IPS-NIHi11 (cell line): ENCODE results near the gene ATP2B2.
A peak's percentile ranks its signal among the peaks of the same experiment; 100 is the strongest.

Experiments
- DNase-seq: peaks from one replicate; pipeline ENCODE4 v3.0.0; 2012; ENCODE audit warnings: mixed read lengths, low spot score

Gene ATP2B2

GRCh38 chr3:10328460-10329071 is 176.8 kb downstream of the ATP2B2 start:
- no peak for DNase-seq

- DNase-seq, result no peak
These were observed 177.8 kb downstream of the ATP2B2 start for GRCh38 chr3:10327592-10327991.

- DNase-seq, result peak; percentile 59
These were observed 183.1 kb downstream of the ATP2B2 start for GRCh38 chr3:10322352-10322710.

GRCh38 chr3:10321630-10322351 is 183.6 kb downstream of the ATP2B2 start:
- no peak for DNase-seq

- no peak for DNase-seq
These were observed 185.1 kb downstream of the ATP2B2 start for GRCh38 chr3:10320320-10320677.

- DNase-seq, result no peak
These were observed 185.6 kb downstream of the ATP2B2 start for GRCh38 chr3:10319804-10320203.

DNA sequence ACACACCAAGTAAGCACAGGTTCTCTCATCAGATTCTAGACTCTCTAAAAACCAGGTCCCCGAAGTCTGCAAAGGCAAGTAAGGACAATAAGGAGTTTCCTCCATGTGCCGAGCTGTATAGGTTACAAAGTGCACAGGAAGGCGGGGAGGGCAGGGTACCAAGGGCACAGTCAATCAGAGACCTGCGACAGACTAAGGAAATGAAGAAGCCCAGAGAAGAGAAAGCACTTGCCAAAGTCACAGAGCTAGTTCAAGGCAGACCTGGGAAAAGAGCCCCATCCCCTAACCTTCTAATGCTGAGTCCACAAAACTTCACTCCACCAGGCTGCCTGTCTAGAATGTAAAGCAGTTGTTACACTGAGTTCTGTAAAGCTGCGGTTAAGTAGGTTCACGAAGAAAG is 186.1 kb downstream of the ATP2B2 start:
- DNase-seq, result no peak

- no peak for DNase-seq
These were observed 187.4 kb downstream of the ATP2B2 start for GRCh38 chr3:10317961-10318350.

GRCh38 chr3:10317311-10317960 is 187.9 kb downstream of the ATP2B2 start:
- DNase-seq, result no peak

DNA sequence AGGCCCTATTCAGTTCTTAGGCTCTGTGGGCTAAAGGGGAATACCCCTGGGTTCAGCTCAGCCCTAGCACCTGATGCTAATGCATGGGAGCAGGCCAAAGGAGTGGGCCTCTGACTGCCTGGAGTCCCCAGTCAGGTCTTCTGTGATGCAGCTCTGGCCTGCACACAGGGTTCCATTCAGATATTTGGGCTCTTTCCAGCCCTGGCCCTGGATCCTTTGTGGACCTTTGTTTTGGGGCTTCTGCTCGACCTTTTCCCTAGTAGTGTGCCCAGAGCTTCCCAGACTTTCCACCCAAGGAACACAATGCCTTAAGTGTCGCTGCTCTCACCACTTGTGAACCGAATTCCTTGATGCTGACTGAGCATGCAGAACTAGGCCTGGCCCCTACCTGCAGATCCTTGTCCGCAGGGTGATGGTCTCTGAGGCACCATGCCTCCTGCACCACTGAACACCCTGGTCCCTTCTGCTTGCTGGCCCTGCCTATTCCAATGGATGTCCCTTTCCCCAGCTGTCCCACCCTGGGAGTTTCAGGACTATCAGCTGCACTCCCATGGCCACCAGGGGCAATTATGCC is 189.5 kb downstream of the ATP2B2 start:
- no peak for DNase-seq

DNA sequence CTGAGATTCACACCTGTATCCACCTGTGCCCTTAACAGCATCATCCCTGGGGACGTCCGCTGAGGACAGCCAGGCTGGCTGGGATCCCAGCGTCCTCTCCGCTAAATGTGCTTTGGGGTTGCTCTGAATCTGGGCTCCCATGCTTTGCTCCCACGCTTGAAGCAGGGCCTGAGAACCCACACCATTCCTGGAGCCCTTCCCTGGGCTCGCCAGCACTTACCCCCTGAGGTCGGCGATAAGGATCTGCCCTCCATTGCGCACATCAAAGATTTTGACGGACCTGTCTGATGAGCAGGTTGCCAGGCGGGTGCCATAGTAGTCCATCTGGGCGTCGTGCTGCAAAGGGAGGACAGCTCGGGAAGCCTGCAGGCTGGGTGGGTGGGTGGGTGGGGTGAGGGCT is 190.3 kb downstream of the ATP2B2 start:
- no peak for DNase-seq

GRCh38 chr3:10312861-10313260 is 192.5 kb downstream of the ATP2B2 start:
- DNase-seq, result no peak

GRCh38 chr3:10312391-10312790 is 193.0 kb downstream of the ATP2B2 start:
- DNase-seq, result no peak

DNA sequence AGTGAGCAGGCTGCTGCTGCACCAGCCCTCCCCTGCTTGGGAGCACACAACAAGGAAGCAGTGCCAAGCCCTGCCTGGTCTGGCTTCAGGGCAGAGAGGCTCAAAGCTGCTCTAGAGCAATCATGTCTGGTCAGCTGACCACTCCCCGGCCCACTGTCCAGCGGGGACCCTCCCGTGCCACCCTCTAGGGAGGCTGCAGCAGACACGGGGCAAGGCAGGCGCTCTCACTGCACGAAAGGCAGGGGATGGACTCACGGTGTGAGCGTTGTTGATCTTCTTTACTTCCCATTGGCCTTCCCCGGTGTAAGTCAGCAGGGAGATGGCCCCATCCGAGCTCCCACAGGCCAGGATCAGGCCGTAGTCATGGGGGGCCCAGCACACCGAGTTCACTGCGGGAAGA is 193.7 kb downstream of the ATP2B2 start:
- DNase-seq, result no peak

GRCh38 chr3:10310578-10310977 is 194.8 kb downstream of the ATP2B2 start:
- no peak for DNase-seq

DNA sequence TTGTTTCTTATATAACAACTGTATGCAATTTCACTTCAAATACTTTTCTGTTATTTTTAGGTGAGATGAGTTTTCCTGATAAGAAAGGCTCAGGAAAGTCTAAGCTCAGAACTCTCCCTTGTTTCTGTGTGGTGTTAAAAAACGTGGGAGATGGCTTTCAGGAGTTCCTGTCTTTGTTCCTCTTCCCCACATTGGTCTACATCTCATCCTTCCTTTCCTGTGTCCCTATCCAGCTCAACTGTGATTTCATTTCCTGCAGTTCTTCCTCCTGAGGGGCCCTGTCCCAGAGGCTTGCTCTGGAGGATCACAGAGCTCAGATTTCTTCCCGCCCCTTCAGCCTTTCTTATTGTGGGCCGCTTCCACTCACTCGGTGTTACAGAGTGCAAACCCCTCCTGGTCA is 195.7 kb downstream of the ATP2B2 start:
- DNase-seq, result no peak

DNA sequence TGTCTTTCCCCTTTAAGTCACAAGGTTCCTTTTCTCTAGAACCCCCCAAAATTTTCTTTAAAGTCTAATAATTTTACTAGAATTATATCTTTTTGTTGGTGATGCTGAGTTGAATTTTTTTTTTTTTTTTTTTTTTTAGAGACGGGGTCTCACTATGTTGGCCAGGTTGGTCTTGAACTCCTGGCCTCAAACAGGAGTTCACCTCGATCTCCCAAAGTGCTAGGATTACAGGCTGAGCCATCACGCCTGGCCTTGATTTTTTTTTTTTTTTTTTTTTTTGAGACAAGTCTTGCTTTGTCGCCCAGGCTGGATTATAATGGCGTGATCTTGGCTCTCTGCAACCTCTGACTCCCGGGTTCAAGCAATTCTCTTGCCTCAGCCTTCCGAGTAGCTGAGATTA is 196.7 kb downstream of the ATP2B2 start:
- DNase-seq, result no peak

GRCh38 chr3:10306156-10306555 is 199.2 kb downstream of the ATP2B2 start:
- DNase-seq, result no peak

DNA sequence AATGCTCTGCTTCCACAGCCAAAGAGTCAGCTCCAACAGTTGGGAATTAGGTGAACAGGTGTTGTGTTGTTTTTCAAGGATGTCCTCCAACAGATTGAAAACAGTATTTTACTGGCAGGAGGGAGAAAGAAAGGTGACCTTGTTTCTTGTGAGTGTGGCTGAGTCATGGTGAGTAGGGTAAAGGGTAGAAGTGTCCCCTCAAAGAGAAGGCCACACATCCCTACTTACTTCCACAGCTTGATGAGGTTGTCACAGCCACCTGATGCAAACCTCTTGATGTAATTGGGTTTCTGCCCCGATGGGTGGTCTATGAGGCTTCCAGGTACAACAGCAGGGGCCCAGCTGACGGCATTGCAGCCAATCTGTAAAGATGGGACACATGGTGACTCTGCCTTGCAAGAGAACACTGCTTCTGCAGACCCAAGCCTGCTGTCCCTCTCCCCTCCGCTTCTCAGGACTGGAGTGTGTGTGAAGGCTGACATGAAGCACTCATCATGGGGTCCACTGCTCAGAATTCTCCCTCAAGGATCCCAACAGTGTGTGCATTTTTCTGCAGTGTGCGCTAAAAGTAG is 200.0 kb downstream of the ATP2B2 start:
- no peak for DNase-seq

GRCh38 chr3:10304905-10305304 is 200.5 kb downstream of the ATP2B2 start:
- no peak for DNase-seq

DNA sequence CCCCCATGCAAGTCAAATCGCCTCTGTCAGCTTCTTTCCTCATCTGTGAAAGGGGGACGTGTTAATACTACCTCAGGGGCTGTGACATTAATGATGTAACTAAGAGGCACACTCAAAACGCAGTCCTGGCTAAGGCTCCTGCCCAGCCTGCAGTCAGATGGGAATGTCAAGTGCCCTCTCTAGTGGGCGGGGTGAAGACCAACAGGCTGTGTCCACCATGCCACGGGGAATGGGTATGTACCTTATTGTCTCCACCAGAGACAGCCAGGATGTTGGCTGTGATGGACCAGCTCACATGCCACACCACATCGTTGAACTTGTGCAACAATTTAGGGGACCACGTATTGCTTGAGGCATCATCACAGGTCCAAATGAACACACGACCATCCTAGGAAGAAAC is 201.6 kb downstream of the ATP2B2 start:
- DNase-seq, result no peak

DNA sequence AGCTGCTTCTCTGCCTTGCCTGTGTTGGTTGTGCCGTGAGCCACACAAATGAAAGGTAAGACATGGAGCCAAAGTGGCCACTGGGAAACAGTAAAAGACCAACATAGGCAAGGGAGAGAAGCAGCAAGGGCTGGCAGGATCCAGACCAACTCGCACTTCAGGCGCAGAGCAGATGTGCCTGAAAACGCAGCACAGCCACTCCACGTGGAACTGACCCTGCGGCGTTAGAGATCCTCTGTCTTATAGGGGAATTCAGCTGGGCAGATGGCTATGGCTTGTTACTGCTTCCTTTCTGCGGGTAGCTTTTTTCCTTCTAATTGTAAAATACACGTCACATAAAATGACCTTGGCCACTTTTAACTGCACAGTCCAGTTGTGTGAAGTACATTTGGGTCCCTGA is 202.3 kb downstream of the ATP2B2 start:
- no peak for DNase-seq

DNA sequence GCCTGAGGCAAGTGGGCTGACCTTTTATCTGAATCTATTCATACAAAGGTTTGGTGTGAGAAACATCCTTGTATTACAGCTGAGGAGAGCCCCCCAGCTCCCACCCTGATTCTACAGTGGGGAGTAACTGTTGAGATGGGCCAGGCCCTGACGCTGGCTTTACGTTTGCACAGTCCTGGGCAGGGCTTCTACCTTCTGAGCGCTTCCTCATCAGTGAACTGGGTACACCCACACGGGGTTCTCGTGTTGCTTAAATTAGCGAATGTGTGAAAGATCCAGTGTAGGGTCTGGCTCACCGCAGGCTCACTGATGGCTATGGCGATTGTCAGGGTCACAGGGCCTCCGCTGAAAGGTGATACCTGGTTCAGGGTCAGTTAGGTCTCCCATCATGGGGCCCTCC is 205.3 kb downstream of the ATP2B2 start:
- DNase-seq, result no peak
